Muscle layer of colon (tissue), 2 donors: ENCODE measurements around the gene MAN1A1.
"Not testable (repeated sequence)": the region's sequence is repeated elsewhere in the genome, so short reads cannot be mapped to it uniquely, and the experiment has no call there.

Source experiments
- H3K27ac ChIP-seq: one replicate; pipeline ENCODE4 v1.7.0; 2013; ENCODE audit warnings: low read depth, mild to moderate bottlenecking, low read length, moderate library complexity
- H3K27me3 ChIP-seq, 2 donors: one replicate each; pipeline ENCODE4 v1.7.0; 2013; ENCODE audit warnings: low read length in 2 of 2, mild to moderate bottlenecking in 2 of 2; ENCODE audit not compliant: insufficient read depth in 2 of 2, control insufficient read depth in 1 of 2
- H3K36me3 ChIP-seq: one replicate; pipeline ENCODE4 v1.7.0; 2013; ENCODE audit warnings: mild to moderate bottlenecking, low read length; ENCODE audit not compliant: insufficient read depth
- H3K4me1 ChIP-seq: one replicate; pipeline ENCODE4 v1.7.0; 2013; ENCODE audit warnings: mild to moderate bottlenecking, low read length; ENCODE audit not compliant: insufficient read depth
- H3K4me3 ChIP-seq, 2 donors: one replicate each; pipeline ENCODE4 v1.7.0; 2013; ENCODE audit warnings: low read length in 2 of 2, low read depth in 1 of 2, mild to moderate bottlenecking in 1 of 2, moderate library complexity in 1 of 2
- H3K9ac ChIP-seq: one replicate; pipeline ENCODE4 v1.7.0; 2013; ENCODE audit warnings: low read length
- H3K9me3 ChIP-seq: one replicate; pipeline ENCODE4 v1.7.0; 2013; ENCODE audit warnings: mild to moderate bottlenecking, low read length
- donor health status: abdominal sarcoma.
- donor health status: Adenocarcinoma of cecum.

Gene MAN1A1

DNA sequence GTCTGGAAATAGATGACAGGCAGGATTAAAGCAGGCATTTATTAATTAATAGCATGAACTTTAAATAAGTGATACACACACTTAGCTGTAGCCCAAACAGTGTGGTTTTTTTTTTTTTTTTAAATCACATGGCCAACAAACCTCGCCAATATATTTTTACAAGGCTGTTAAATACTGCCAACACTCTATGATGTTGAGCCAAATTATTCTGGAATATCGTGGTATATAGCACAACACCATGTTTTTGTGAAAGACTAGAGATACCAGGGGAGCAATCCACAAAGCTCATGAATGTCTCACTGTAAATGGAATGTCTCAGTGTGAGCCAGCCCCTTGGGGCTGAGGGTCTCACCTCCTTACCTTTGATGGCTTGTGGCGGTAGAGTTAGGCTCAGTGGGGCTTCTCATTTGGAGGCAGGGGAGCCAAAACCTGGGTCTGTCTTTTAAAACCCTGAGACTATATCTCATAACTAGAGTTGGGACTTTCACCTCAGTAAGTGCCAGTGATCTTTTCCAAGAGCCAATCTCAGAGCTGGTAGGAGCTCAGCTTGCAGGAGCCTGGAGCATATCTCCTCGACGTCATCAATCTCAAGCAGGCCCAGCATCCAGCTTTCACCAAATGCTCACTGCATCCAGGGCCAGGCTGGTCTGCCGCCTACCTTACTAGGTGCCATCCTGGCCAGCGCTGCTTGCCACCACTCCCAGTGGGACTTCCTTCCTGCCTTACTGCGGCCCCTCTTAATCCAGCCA lies 192.6 kb downstream of the MAN1A1 start:
- Histone ChIP-seq H3K27ac (no peak overlapping the region), H3K36me3 (no peaks in the 10 kb centered on the region), H3K4me1 (peaks cover 10% of the 10 kb centered on the region), H3K9ac (no peak overlapping the region), H3K27me3 (no peaks in the 10 kb centered on the region), H3K9me3 (no peaks in the 10 kb centered on the region), H3K4me3 (peak overlapping the region in 1 of 2 donors; percentile 3)

DNA sequence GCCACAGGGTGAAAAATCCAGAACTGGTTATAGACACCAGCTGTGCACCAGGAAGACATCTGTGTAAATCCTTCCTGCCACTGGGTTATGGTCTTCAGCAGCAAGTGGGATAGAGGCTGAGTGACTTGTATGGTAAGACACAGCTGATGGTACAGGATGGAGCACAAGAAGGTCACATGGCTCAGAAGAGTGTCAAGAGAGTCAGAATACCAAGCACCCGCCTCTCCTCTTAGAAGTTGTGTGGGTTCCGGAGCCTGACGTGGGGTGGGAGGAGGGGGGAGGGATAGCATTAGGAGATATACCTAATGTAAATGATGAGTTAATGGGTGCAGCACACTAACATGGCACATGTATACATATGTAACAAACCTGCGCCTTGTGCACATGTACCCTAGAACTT lies 193.5 kb downstream of the MAN1A1 start:
- H3K27me3 ChIP-seq, H3K9me3 ChIP-seq, H3K27ac ChIP-seq, H3K9ac ChIP-seq, H3K4me3 ChIP-seq, H3K4me1 ChIP-seq, H3K36me3 ChIP-seq: not testable (repeated sequence)

DNA sequence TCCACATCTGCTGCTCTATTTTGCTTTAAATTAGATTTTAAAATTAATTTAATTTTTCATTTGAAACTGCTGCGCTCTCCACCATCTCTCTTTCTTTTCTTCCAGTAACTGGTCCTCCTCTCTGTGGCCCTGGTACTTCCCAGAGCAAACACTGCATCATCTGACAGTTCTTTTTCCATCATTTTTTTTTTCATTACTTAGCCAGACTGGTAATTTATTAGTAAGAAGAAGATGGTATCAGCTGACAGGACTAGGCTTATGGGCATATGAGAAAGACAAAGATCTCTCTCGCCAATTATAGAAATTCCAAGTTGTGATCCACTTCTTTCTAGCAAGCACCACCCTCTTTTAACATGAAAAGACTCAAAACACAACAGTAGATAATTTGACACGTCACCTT lies 197.4 kb downstream of the MAN1A1 start:
- no peak overlapping the region for H3K4me3 ChIP-seq
- no peaks in the 10 kb centered on the region for H3K9me3 ChIP-seq
- H3K27me3 ChIP-seq = no peaks in the 10 kb centered on the region
- no peaks in the 10 kb centered on the region for H3K36me3 ChIP-seq
- H3K4me1 ChIP-seq = peaks cover 21% of the 10 kb centered on the region
- H3K9ac ChIP-seq = no peak overlapping the region
- H3K27ac ChIP-seq = no peak overlapping the region

DNA sequence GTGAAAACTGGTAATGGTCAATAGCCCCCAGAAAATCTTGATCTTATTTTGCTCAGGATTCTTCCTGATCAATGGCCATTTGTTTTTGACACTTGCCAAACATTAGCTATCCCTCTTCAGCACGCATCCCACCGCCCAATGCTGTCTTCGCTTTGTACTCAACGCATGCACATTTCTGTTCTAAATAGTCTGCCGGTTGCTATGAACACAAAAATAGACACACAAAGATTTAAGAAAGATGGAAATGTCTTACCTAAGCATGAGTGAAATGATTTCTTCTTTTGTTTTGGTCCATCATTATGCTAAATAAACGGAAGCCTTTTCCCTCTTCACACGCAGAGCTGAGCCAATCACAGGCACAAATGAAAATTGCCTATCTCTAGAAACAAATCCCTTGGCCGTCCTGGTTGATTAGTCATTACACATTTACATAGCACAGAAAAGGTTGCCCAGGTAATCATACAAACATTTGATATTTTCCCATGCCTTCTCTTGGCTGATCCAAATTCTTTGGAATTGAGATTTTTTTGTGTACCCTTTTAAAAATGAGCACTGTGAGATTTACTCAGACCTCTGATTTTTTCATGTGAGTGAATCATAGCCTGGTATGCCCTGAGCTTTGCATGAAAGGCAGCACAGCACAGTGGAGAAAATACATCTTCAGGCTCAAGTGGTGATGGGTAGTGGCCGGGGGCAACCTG lies 200.6 kb downstream of the MAN1A1 start:
- Histone ChIP-seq H3K9me3 (no peaks in the 10 kb centered on the region), H3K9ac (no peak overlapping the region), H3K4me1 (peaks cover 15% of the 10 kb centered on the region), H3K27me3 (no peaks in the 10 kb centered on the region), H3K4me3 (no peak overlapping the region), H3K27ac (no peak overlapping the region), H3K36me3 (no peaks in the 10 kb centered on the region)

DNA sequence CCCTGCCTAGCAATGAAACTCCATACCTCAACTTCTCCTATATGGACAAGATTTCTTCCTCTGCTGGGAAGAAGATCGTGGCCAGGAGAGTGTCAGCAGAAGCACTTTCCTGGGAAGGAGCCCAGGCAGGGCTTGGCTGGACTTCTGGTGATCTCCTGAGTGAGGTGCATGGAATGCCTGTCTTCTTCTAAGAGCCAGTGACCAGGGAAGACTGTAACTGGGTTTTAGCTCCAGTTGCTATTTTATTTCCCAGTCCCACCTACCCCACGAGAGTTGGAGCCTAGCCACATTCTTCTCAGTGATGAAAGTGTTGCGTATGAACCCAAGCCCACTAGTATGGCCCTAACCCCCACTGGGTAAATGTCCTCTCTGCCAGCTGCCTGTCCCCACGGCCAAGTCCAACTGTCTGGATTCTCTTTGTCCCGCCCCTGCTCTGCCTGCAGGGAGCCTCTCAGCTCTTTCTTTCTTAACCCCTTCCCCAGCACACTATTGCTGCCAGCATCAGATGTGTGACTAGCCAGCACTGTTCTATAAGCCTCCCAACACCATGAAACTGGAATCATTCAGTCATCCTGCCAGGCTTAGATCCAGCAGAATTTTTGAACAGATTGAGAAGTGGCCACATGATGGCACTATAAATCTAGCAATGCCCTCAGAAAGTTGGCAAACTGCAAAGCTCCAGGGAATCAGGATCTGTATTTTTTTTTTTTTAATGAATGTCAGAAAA lies 201.3 kb downstream of the MAN1A1 start:
- Histone ChIP-seq H3K36me3 (no peaks in the 10 kb centered on the region), H3K4me1 (peaks cover 15% of the 10 kb centered on the region), H3K9me3 (no peaks in the 10 kb centered on the region), H3K9ac (no peak overlapping the region), H3K4me3 (no peak overlapping the region), H3K27ac (no peak overlapping the region), H3K27me3 (no peaks in the 10 kb centered on the region)

DNA sequence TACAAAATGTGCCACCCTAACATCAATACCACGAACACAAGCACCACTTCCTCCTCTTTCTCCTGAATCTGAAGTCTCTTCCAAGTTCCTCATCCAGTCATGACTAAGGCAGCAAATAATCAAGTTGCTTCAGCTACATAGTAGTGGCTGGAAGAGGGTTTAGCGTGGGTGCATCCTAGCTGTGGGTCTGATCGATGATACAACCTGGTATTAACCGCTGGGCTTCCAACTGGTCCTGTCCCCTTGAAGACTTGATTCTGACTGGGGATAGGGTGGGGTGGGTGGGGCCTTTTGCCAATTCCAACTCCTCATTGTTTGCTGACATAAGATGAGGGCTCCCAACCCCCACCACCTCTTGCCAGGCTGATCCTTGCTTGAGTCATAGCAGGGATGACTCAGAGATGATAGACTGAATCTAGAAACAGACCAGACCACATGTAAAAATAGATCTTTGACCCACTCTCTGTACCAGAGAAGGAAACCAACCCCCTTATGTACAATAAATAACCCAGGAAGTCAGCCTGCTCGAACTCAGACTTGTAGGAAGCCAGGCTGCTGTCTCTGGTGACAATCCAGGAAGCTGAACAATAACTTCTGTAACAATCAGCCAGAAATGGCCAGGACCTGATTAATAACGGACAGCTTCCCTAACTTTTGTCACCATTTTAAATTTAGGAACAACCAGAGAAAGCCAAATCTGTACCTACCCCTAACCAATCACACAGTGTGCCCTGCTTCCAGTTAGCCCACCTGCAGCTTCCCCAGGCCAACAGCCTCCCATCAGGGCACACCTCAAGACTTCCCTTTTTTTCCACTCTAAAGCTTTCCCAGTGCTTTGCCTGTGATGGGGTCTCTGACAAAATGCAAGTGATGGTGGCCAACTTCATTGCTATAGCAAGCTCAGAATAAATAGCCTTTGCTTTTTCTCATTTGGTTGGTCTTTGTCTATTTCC lies 202.2 kb downstream of the MAN1A1 start:
- Histone ChIP-seq H3K9ac (no peak overlapping the region), H3K36me3 (no peaks in the 10 kb centered on the region), H3K9me3 (no peaks in the 10 kb centered on the region), H3K4me3 (no peak overlapping the region), H3K4me1 (peaks cover 15% of the 10 kb centered on the region), H3K27ac (no peak overlapping the region), H3K27me3 (no peaks in the 10 kb centered on the region)

DNA sequence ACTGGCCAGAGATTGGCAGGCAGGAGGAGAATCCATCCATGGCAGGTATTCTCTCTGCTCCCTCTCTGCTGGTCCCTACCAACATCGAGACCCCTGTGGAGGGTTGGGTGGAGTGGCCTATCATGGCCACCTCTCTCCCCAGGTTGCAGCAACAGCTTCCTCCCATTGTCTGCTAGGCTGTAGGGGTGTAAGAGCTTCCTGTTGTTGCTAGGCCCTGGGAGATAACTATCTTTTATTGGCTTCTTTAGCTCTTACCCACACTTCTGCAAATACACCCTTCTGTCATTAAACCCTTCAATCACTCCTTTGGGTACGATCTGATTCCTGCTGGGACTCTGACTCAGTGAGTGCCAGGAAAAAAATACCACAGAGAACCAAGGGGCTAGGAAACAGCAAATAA lies 204.4 kb downstream of the MAN1A1 start:
- Histone ChIP-seq H3K9me3 (no peaks in the 10 kb centered on the region), H3K27me3 (no peaks in the 10 kb centered on the region), H3K36me3 (no peaks in the 10 kb centered on the region), H3K27ac (no peak overlapping the region), H3K4me3 (no peak overlapping the region), H3K9ac (no peak overlapping the region), H3K4me1 (peaks cover 15% of the 10 kb centered on the region)

DNA sequence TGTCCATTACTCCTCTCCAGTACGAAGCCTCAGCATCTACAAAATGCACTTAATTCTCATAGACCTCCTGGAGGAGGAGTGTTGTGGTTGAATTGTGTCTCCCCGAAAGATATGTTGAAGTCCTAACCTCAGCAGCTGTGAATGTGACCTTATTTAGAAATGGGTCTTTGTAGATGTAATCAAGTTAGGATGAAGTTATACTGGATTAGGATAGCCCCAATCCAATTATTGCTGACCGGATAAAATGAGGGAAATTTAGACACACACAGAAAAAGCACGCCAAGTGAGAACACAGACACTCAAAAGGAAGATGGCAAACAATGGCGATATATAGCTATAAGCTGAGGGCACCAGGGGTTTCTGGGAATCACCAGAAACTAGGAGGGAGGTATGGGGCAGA lies 206.9 kb downstream of the MAN1A1 start:
- no peaks in the 10 kb centered on the region for H3K36me3 ChIP-seq
- no peak overlapping the region for H3K27ac ChIP-seq
- peaks cover 4% of the 10 kb centered on the region for H3K4me1 ChIP-seq
- H3K9me3 ChIP-seq = no peaks in the 10 kb centered on the region
- H3K4me3 ChIP-seq = no peak overlapping the region
- H3K9ac ChIP-seq = no peak overlapping the region
- no peaks in the 10 kb centered on the region for H3K27me3 ChIP-seq

DNA sequence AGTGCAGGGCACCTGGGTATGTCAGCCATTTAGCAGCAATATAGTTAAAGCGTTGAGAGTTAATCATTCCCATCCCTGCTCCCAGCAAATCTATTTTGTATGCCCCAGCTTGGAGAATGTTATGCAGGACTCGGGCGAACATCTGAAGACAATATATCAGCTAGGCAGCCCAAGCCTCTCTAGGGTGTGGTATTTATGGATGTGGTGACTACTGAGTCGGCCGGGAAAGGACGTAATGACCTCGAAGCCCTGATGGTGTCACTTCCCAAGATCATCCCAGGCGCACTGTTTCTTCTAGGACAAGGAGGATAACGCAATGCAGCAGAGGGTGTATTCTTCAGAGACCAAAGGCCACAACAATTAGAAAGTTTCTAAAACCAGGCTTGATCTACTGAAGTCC lies 207.5 kb downstream of the MAN1A1 start:
- Histone ChIP-seq H3K4me3 (no peak overlapping the region), H3K27me3 (no peaks in the 10 kb centered on the region), H3K9me3 (no peaks in the 10 kb centered on the region), H3K4me1 (no peaks in the 10 kb centered on the region), H3K9ac (no peak overlapping the region), H3K36me3 (no peaks in the 10 kb centered on the region), H3K27ac (no peak overlapping the region)

DNA sequence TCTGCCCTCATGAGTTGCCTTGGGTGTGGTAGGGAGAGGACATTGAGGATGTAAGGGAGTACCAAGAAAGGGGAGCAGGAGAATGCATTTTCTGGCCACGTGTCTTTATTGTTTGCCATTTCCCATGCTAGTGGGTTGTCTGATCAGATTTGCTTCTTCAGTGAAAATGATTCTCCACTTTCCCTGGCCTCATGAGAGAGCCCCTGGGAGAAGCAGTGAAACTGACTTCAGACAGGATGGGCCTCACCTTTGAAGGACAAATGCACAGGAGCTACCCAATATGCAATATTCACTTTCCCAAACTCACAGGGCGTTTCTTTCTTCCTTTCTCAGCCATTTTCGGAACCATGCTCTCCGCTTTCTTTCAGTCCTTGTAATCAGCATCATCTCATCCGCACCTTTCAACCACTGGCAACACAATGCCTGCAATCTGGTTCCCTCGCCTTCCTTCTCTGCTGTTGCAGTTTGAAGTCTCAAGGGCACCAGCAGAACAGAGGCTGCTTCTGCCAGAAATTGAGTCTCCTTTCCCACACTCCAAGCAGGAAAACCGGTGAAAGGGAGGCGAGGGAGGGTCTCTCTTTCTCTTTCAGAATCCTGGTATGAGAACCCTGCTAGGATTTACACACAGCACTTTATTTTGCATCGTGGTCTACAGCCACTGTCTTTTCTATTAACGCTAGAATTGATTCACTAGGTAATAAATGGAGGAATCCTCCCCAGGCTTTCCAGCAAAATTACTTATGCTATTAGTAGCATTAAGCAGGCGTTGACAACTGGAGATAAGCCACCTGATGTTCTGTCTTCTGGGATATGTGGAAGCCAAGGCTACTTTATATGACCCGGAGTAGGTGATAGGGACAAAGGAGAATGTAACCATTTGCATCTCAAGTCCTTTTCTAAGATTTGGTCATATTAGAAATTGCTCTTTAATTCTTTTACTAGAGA lies 209.1 kb downstream of the MAN1A1 start:
- no peaks in the 10 kb centered on the region for H3K27me3 ChIP-seq
- no peaks in the 10 kb centered on the region for H3K9me3 ChIP-seq
- H3K4me3 ChIP-seq = no peak overlapping the region
- H3K9ac ChIP-seq = no peak overlapping the region
- no peaks in the 10 kb centered on the region for H3K36me3 ChIP-seq
- no peak overlapping the region for H3K27ac ChIP-seq
- H3K4me1 ChIP-seq = no peaks in the 10 kb centered on the region
